Measurements from ENCODE around the gene TGFBR3. TPM values are rescaled to one million over a fixed set of nuclear protein-coding genes. Genes with fewer than 3 reads are reported as not detected.

TGFBR3 gene
- total RNA-seq, 1 donor from 2014 or later, result 102 TPM

DNA sequence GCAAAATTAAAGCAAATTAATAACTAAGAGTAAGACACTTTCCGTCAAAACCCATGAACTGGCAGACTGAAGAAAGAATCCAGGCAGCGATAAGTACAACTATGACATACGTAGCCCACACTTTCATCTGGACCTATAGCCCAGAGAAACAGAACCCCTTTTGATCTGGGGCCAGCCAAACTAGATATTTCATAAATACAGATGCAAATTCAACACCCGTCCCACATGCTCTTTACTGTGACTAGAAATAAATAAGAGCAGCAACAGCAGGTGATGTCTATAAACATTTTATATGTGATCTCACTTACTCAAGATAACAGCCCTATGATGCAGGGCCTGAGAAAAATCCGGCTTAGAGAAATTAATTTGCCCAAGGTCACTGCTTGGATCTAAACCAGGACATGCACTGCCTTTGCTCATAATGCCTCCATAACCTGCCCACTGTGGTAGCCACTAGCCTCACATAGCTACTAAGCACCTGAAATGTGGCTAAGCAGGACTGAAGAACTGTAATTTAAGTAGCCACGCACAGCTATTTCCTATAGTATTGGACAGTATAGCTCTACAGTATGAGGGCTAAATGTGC lies 130.2 kb downstream of the TGFBR3 start:
- DNase-seq (ENCODE audit: low spot score), result no peak

DNA sequence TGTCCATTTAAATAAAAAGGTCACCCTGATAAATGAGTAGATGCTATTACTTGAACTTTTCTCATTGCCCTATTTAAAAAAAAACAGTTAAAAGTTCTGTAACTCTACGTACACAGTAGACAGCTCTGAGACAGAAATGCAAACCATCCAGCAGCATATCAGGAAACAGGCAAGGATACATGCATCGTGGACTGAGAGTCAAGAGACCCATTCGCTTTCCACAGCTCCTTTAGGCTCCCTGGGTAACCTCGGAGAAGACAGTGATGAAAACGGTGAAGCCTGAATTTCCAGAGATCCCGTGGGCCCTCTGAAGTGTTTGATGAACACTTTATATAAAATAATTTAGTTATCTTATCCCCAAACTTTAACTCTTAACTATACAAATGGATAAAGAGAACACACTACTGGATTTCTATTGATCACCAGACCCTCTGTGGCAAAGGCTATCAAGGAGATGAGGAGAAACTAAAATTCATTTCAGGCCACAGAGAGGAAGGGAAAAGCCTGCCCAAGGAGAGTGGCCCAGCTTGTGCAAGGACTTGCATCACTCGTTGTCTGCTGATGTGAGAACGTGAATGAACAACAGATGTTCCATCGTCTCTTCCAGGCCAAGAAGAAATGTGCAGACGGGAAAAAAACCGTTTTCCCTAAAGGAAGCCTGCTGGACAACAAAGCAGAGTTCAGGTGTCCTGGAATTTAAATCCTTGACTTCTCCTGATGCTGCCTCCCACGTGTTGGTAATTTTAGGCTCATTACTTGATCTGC lies 131.0 kb downstream of the TGFBR3 start:
- DNase-seq (ENCODE audit: low spot score), result no peak

DNA sequence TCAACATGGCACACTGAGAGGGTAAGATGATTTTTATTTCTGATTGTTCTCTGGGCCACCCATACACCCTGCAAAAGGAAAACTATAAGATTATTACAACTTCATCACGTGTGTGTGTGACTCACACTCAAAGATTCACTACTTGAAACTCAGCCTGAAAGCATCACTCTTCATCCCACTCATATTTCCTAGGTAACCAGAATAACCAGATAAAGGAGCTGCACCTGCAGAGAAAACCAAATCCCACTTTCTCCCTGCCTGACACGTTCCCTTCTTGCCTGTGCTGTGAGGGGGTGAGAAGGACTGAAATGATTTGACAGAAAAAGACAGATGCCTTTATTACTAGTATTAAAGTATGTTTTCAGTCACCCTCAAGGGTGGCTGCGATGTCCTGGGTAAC lies 131.6 kb downstream of the TGFBR3 start:
- no peak for DNase-seq (ENCODE audit: low spot score)

DNA sequence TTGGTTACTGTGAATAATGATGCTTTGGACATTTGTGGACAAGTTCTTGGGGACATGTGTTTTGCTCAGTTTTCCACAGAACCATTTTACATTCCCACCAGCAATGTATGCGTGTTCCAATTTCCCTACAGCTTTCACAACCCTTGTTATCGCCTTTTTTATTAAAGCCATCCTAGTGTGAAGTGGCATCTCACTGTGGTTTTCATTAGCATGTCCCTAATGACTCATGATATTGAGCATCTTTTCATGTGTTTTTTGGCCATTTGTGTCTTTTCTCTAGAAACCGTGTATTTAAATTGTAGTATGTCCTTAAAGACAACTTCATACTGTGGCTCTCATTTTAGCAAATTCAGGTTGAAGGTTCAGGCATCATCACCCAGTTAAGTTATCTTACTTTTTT lies 132.1 kb downstream of the TGFBR3 start:
- no peak for DNase-seq (ENCODE audit: low spot score)

DNA sequence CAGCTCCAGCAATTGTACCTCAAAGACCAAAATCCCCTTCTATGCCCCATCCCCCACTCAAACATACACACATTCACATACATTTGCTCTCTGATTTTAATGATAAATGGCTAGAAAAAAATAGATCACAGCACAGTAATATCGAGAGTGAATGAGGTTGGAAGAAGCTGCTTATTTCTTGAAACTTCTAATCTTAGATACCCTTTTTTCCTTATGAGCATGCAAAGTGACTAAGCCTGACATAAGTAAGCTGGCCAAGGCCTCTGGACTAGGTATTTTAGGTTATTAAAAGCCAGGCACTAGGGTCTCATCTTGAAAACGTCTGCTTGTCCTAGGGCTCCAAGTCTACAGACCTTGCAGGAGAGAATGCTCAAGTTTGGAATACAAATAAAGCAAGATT lies 133.6 kb downstream of the TGFBR3 start:
- no peak for DNase-seq (ENCODE audit: low spot score)

DNA sequence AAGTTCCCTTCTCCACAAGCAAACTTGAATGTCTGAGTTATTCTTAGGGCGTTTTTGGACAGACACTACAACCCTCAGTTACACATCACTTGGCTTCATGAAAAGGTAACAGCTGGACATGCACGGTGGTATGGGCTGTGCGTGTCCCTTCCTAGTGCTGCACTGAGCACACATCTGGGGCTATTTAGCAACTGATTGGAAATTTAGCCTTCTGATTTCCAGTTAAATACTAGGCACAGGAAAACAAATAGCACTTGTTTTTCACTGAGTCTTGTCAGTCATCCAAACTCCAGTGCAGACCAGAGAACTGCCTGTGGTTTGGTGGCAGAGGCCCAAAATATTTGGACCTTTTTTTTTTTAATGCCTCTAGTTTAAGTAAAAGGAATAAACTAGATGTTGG lies 134.7 kb downstream of the TGFBR3 start:
- no peak for DNase-seq (ENCODE audit: low spot score)

DNA sequence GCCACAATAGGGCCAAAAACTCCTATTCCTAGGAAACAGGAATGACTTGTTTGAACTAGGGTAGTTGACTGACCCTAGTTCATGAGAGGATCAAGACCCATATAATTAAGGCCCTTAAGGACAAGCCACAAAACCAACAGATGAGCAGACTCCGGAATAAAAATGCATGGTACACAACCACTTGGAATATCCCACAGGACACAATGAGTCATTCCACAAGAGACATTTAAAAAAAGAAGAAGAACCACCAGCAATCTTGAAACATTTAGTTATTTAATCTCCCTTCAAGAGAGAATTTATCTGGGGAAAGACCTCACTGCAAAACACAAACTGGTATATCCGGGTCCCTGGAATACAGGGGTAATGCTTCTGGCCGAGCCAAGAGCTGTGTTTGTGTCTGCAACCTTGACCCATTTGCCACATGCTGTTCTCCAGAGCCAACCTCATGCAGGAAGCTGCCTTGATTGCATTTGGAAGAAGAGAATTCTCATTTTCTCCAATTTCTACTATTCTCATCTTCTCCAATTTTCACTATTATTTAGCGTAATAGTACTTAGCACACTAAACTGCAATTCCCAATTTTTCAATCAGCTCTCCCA lies 135.5 kb downstream of the TGFBR3 start:
- DNase-seq (ENCODE audit: low spot score), result no peak

DNA sequence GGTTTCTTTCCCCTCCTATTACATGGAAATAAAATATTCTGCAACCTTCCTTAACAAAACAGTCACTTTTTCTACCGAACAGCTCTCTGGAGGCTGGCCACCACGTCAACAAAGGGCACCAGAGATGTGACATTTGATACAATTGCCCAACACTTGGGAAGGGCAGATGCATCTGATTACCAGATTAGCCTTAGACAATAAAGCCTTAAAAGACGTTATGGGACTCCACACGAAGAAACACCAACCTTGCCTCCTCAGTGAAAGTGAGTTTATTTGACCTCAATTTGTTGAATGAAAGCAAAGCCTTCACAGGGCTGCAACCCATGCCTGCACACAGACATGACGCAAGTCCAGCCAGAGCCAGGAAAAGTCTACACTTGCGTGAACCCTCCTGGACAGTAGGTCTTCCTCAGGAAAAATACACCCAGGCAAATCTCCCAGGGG lies 136.1 kb downstream of the TGFBR3 start:
- DNase-seq (ENCODE audit: low spot score), result no peak

DNA sequence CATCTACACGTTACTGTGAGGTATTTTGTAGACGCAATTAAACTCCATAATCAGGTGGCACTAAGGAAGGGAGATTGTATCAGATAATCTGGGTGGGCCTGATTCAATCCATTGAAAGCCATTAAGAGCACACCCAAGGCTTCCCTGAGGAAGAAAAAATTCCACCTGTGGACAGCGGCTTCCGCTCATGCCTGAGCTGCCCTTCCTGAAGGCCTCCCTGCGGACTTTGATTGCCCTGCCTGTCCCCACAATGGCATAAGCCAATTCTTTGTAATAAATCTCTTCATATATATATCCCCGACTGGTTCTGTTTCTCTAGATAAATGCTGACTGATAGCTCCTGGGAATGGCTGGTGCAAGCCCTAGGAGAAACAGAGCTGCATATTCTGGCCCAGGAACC lies 138.3 kb downstream of the TGFBR3 start:
- DNase-seq (ENCODE audit: low spot score), result no peak

DNA sequence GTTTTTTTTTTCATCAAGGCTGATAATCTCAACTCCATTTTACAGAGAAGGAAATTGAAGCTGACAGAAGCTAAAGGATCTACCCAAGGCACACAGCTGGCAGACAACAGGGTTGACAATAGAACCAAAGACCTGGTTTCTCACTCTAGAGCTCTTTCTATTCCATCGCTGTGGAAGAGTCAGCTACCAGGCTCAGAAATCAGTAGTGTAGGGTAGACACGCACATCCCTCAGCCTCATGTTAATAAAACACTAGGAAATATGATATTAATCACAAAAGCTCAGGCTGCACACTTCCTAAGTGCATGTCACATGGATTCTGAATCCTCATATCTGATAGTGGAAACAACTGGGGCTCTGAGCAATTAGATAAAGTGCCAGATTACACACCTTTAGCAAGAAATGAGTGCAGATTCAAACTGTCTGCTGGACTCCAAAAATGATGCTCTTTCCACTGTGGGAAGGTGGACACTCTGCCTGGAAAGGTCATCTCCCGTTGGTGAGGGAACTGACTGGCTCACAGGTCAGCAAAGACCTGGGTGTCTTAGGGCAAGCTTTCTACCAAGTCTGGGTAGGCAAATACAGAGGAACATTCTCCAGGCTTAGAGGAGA lies 139.1 kb downstream of the TGFBR3 start:
- no peak for DNase-seq (ENCODE audit: low spot score)

DNA sequence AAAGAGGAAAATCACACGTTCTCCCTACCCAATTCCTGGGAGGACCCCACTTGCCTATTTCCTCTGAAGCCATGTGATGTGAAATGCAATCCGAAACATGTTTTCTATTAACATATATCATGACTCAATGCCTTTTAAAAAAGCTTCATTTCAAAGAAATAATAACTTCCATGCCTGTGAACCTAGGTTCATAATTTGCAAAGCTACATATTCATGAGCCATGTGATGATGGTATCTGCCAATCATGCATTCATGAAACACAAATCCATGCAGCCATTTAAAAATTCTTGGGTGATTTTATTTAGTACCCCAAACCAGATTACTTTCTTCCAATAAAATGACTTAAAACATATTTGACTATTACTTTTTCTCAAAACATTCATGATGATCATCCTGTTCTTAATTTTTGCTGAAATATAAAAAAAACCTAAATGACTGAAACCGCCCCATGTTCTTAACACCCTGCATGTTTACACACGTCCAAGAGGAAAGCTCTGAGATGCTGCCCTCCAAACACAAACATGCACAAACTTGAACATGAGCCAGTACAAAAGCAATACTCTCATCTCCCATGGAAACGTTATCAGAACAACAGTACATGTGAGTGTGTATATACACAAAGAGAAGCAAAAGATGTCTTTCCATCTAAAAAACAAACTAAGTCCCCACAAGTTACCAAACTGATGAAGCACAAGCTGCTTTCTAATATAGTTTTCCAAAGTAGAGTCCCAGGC lies 140.1 kb downstream of the TGFBR3 start:
- no peak for DNase-seq (ENCODE audit: low spot score)

DNA sequence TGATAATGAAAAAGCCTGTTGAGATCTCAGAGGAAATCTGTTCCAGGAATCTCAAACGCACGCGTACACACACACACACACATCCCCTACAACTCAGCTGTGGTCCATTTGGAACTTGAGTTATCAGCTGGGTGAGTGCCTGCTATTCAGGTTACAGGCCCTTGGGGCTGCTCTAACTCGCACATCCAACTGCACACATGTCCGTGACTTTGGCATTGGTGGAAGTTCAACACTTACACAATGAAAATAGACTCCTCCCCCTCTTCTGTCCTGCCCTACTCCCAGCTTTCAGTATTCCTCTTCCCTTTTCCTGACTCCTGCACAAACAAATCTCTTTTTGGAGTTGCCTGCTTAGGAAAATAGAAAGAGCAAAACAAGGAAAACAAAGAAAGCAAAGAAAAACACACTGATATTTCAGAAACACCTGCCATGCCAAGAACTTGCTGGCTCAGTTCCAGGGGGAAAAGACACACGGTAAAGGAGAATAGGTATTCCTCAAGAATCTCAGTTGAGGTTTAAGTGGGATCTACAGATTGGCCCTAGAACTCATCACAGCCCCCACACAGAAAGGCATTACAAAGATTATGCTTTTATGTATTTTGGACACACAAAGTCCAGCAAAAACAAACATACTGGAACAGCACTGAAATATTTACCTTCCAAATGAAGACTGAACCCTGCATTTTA lies 140.9 kb downstream of the TGFBR3 start:
- peak; percentile 58 for DNase-seq (ENCODE audit: low spot score)

DNA sequence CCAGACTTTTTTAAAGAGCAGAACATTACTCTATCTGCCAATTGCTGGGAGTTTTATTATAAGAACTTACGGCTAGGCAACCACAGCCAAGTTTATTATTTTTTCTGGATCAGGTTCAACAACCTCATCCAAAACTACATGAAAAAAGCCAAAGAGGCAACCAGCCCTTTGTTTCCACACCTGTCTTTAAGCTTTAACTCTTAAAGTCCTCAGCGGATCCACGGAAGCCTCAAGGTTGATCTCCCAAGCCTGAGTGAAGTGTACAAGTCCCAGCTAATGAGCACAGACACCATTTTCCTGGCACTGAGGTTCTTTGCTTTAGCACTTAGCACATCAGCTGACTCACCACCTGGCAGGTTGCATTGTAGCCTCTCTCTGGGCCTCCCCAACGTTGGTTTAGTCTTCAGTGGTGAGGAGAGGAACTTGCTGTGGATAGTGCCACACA lies 143.1 kb downstream of the TGFBR3 start:
- no peak for DNase-seq (ENCODE audit: low spot score)

DNA sequence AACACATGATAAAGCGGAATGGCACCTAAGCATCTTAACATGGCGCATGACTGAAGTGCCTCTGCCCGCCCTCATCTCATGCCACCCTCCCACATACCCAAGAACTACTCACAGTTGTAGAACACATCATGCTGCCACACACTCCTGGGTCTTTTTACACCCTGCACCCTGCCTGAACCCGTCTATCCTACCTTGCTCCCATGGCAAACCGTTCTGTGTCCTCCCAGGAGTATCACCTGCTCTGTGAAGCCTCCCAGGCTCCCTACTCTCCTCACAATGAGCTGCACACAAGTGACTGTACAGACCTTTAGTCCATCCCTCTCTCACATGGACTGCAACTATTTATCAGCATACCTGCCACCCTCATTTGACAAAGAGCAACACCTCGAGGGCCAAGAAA lies 144.0 kb downstream of the TGFBR3 start:
- no peak for DNase-seq (ENCODE audit: low spot score)

DNA sequence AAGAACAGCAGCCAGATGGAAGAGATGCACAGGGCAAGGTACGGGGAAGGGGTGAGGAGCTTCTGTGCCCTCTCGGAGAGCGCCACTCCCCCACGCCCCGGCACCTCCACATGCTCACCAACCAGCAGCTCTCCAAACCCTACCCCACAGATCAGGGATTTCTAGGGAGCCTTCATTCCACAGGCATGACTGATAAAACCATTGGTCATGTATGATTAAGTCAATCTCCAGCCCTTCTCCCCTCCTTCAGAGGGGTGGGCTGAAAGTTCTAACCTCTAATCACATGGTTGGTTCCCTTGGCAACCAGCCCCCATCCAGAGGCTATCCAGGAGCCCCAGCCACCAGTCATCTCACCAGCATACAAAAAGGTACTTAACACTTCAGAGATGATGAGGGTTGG lies 144.7 kb downstream of the TGFBR3 start:
- DNase-seq (ENCODE audit: low spot score), result no peak

DNA sequence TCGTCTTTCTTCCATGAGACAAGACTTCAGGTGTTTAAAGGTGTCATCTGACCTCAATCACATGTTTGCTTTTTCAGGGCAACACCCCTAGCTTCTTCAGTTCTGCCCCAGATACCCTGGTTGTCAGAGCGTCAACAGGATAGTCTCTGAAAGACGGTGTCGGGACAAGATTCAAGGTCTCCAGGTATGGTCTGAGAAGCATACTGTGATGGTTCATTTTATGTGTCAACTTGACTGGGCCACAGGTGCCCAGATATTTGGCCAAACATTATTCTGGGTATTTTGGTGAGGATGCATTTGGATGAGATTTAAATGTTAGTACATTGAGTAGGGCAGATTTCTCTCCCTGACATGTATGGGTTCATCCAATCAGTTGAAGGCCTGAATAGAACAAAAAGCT lies 148.3 kb downstream of the TGFBR3 start:
- no peak for DNase-seq (ENCODE audit: low spot score)

DNA sequence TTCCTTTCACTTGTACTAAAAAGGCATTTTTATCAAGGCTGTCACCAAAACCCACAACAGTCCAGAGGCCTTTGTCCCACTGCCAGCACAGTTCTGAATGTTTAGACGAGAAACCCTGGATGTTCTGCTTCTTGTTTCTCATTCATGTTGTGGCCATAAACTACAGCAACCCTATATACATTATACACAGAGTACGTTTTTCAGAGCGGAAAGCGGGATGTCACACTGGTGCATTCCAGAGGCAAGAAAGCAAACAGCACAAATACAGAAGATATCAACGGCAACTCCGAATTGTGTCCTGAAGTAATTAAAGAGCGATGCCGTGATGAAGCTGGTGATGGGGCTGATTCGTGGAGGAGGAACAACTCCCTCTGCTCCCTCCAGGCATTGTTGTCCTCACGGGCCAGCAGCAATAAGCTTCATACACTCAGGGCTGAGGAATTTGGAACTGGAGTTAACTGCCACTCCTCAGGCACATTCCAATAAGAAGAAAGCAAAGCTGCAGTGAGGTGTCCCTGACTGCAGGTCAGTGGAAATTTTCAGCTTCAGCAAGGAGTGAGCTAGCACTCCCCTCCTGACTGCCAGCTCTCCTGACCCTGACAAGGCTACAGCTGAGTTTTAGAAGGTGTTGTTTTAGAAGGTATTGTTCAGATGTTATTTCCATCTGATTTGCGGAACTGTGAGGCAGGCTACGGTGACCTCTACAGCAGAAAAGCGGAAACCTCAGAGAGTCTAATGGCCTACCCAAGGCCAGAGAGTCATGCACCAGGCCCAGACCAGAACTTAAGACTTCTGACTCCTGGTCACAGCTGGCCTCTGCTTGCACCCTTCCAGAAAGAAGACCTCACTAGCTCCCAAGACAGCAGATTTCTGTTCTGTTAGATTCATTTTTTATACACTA lies 149.0 kb downstream of the TGFBR3 start:
- DNase-seq (ENCODE audit: low spot score), result peak; percentile 55

DNA sequence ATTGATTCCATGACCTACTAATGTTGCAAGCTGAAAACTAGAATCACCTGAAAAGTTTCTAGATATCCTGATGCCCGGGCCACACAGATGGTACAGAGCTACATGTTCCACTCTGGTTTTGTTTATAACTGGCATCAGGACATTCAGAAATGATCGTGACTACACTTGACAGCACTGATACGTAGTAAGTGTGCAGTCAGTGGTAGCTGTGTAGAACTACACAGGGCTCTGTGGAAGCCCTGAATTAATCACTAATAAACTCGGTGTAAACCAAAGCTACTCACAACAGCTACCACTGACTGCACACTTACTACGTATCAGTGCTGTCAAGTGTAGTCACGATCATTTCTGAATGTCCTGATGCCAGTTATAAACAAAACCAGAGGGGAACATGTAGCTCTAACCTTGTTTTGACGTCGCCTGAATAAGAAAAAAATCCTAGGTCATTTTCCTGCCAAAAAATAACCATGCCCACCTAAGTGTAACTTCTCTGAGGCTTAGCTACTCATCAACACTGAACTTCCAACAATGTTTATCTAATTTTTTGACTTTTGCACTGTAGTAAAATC lies 149.7 kb downstream of the TGFBR3 start:
- no peak for DNase-seq (ENCODE audit: low spot score)

DNA sequence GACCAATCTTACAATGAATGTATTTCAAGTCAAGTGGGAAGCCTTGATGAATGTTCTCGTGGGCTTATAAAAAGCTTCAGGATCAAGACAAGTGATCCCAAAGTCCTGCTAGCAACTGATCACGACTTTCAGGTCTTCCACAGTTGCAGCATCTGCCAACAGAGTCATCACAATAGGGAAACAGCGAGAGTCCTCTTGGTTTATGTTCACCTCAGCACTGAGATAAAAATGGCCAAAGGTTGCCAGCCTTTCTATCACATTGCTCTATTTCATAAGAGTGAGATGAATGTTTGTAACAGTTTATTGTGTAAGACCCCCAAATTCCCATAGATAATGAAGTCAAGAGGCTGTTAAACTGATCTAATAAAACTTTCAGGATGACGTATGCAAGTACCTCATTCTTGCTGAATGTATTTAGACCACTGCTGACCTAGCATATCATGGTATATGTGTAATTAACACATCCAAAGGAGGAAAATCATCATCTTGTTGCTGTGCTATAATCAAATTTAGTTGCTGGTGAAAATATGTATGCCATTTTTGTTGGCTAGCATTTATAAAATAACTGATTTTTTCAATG lies 150.6 kb downstream of the TGFBR3 start:
- no peak for DNase-seq (ENCODE audit: low spot score)

DNA sequence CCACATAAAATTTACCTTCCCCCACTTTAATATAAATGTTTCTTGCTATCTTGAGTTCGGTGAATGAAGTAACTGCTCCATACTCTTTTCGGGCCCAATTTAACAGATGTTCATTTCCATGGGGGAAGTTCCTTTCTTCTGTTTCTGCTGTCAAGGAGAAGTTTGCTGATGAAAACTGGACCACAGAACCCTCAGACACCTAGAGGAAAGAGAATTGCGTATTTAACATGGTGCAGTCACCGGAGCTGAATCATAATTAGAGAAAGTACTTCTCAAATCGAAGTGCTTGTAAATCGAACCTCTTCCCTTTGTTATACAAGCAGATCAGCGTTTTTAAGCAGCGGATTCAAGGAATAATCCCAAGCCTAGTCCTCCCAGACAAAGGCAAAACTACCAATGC lies 151.2 kb downstream of the TGFBR3 start:
- no peak for DNase-seq (ENCODE audit: low spot score)
